DMS153 treated with DMSO at 0.1 percent for 48 hours (cell line): ENCODE measurements around the gene PASD1.
"Not testable (repeated sequence)": the region's sequence is repeated elsewhere in the genome, so short reads cannot be mapped to it uniquely, and the experiment has no call there.

ENCODE experiments used
- DNase-seq: peaks from one replicate; lab custom pipeline; 2025; ENCODE audit not compliant: unreplicated experiment; lab: John Stamatoyannopoulos, UW

PASD1 gene

GRCh38 chrX:151609222-151609621, 45.7 kb downstream of the PASD1 start:
- DNase-seq: no peak

DNA sequence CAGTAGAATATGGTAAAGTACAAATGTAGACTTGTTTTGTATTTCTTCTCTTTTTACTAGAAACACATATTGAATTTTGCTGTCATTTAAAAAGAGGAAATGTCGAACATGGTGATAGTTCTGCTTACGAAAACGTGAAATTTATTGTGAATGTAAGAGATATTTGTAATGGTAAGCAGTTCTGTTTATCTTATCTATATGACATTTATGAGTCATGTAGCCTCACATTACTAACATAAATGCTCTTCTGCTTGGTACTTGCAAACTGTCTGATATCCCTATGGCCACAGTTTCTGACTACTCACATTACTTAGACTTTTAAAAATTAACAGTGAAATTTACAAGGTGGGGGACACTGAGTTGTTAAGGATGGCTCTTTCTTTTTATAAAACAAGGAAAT, 57.9 kb downstream of the PASD1 start:
- no peak for DNase-seq

GRCh38 chrX:151624677-151625076, 61.2 kb downstream of the PASD1 start:
- no peak for DNase-seq

DNA sequence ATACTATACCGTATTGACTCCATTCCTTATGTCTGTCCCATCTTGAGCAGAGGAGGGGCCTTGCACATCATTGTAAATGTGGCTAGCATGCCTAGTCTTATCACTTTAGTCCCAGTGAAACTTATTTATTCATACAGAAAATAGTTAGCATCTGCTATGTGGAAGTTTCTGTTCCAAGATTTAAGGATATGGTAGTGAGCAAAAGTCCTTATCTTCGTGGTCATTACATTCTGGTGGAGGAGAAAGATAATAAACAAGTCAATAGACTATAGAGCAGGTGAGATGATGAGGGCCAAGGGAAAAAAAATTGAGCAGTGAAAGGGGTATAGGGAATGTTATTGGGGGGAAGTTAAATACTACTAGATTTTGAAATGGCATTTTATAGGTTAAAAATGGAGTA, 68.3 kb downstream of the PASD1 start:
- no peak for DNase-seq

DNA sequence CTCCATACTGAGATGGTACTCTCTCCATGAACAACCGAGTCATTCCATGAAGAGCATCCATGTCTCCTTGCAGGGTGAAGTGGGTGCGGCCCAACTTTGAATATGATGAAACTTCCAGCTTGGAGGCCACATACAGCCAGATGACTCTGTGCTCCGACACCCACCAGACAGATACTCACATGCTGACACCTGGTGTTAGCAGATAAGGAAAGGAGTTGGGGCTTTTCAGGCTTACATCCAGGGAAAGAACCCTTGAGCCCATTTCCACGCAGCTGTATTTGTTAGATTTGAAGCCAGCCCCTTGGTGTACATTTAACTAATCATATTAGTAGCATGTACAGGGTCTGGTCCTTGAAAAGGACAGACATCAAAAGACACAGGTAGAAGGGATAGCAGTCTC, 69.7 kb downstream of the PASD1 start:
- no peak for DNase-seq

- no peak for DNase-seq
Measured at GRCh38 chrX:151634937-151635336, 71.5 kb downstream of the PASD1 start.

- DNase-seq: no peak
Measured at GRCh38 chrX:151641564-151641963, 78.1 kb downstream of the PASD1 start.

- no peak for DNase-seq
Measured at GRCh38 chrX:151675121-151675746, 111.8 kb downstream of the PASD1 start.

- no peak for DNase-seq
Measured at GRCh38 chrX:151676196-151676595, 112.7 kb downstream of the PASD1 start.

DNA sequence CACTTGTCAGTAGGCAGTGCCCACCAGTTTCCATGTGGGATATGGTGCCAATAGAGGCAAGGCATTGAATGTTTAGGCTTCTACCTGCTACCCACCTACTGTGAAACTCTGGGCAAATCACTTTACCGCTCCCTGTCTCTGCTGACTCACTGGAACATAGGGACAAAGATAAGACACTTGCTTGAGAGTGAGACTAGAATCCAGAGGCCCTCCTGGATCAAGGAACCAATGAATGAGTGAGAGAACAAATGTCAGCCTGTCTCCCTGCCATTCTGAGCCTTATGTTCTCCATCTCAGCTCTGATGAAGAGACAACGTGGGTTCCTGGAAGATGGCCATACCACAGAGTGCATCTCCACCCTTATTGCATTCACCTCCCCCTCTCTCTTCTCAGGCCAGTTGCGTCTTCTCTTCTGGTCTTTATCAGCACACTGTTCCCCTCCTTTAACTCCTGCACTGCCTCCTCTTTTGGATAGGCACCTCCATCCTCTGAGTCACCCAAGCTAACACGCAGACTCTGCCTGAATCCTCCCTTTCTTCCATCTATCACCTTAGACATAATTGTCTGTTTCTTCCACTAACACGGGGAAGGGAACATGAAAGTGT, 116.4 kb downstream of the PASD1 start:
- no peak for DNase-seq

- DNase-seq: peak; percentile 2
Measured at GRCh38 chrX:151680805-151681204, 117.3 kb downstream of the PASD1 start.

- no peak for DNase-seq
Measured at GRCh38 chrX:151687635-151688034, 124.2 kb downstream of the PASD1 start.

- no peak for DNase-seq
Measured at GRCh38 chrX:151688695-151689094, 125.2 kb downstream of the PASD1 start.

GRCh38 chrX:151692825-151693224, 129.3 kb downstream of the PASD1 start:
- no peak for DNase-seq

DNA sequence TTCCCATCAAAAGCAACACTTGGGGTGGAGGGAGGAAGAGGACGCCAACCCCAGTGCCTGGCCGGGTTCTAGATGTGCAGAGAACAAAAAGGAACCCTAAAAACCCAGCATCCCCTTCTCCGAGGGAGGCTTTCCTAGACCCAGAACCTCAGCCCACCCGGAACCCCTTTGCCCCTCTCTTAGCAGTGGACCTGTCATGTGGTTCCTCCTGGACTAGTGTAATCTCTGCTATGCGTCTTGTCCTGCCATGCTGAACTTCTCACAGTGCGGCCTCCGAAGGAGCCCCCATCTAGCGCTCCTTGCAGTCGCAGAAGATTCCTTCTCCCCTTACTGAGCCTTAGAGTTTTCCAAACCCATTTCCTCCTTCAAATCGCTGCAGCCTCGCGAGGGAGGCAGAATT, 130.6 kb downstream of the PASD1 start:
- DNase-seq: no peak

DNA sequence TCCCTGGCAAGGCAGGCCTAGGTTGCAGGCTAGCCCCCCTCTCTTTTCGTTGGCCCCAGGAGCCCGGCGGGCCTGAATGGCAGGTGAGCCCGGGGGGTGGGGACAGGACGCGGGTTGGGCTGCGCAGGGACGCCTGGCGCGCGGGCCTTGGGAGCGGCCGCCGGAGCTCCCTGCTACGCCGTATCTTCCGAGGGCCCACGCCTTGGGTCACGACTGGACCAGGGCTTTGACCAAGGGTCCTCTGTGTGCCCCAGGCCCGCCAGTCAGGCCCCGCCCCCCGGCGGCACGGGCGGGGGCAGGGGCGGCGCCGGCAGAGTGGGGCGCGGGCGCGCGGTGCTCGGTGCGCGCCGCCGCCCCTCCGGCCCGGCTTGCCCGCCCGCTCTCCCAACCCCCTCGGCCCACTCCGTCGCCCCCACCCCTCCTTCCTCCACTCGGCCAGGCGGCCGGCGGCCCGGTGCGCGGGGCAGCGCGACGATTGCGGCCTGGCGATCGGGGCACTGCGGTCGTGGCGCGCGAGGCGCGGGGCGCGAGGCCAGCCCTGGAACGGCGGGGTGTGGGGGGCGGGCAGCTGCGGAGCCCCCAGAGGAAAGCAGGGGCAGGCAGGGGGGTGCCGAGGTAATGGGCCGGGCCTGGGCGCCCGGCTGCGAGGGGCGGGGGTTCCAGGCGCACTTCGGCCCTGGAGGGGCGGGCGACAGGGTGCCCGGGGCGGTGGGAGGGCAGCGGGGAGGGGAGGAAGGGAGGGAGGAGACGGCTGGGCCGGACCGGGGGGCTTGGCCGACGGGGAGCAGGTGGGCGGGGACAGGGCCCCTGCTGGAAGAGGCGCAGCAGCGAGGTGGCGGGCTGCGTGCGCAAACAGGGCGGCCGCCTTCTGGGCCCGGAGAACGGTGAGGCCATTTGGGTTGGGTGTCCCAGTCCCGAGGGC, 131.4 kb downstream of the PASD1 start, which contains the start of gene PRRG3:
PRRG3 (plus strand) TSS at position 798 of the 922 bp plus-strand sequence. CDS start 3,357 bp downstream, outside the sequence.
- DNase-seq: no peak

DNA sequence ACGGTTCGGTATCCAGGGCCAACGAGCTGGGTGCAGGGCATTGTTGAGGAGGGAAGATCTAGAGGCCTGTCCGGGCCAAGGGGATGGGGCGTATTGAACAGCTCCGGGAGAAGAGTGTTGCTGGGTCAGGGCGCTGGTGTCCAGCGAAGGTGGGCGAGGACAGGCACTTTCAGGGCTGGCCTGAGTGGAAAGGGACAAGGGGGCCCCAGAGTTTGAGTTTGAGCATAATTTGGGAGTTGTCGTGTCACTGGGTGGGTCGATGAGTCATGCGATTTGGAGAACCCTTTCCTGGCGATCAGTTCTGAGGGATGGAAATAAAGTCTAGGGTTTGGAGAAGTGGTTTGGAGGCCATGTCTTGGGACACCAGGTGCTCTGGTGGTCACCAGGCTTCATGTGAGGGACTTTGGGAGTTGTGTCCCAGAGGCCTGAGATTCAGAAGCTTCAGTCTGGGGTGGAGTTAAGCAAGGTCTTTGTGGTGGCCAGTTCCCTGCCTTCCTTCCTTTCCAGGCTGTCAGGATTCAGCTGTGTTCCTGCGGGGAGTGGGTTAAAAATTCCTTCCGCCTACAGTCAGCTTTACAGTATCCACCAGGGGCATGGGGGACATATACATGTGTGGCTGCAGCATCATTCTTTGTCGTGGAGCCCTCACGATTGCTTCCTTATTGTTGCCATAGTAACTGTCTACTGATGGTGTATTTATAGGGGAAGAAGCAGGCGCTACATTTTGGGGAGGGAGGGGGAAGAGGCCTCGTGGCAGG, 132.3 kb downstream of the PASD1 start:
- no peak for DNase-seq

DNA sequence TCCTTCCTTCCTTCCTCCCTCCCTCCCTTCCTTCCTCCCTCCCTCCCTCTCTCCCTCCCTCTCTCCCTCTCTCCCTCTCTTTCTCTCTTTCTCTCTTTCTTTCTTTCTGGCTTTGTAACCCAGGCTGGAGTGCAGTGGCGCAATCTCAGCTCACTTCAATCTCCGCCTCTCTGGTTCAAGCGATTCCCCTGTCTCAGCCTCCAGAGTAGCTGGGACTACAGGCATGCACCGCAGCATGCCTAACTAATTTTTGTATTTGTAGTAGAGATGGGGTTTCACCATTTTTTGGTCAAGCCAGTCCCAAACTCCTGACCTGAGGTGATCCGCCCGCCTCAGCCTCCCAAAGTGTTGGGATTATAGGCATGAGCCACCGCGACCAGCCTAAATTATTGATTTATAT, 133.6 kb downstream of the PASD1 start:
- DNase-seq: not testable (repeated sequence)

- no peak for DNase-seq
Measured at GRCh38 chrX:151697522-151697921, 134.0 kb downstream of the PASD1 start.

DNA sequence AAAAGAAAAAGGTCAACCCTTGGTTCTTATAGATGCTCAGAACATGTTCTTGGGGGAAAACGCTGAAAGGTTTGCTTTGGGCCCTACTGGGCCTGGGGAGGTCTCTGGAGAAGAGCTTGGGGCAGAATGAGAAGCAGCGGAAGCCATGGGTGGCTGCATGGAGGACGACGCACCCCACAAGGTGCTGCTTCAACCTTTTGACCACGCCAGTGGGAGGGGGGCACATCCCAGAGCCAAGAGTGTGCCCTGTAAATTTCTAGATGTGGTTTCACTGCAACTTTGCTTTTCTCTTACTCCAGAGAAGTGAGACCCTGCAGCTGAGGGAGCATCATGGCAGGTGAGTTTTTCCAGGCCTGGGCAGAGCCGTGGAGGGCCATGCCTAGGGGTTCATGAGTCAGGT, 135.0 kb downstream of the PASD1 start:
- no peak for DNase-seq

GRCh38 chrX:151699746-151700145, 136.3 kb downstream of the PASD1 start:
- DNase-seq: no peak
